K562 (cell line): ENCODE measurements around the gene DARS1. TPM values are rescaled to one million over a fixed set of nuclear protein-coding genes. Genes with fewer than 3 reads are reported as not detected.

Source experiments
- ATAC-seq: fragments of 200-7000 bp; cut with Tn5 transposase; 3 replicates; pipeline ENCODE4 v1.9.1; 2020; ENCODE audit warnings: moderate library complexity
- BruUV-seq: library from RNA; stranded (reverse); fragments of 400-500 nt; replicated peaks from 2 replicates; lab custom pipeline; 2021; lab: Mats Ljungman, UMichigan
- CTCF ChIA-PET: fragments of 300-600 bp; formaldehyde crosslinking; extraction: SDS; loops from one replicate; lab custom pipeline; 2021; ENCODE audit warnings: low intra/inter-chr PET ratio; lab: Yijun Ruan, JAX
- POLR2A ChIA-PET: fragments of 300-600, 350-650 bp; sonication (Branson Sonifier 250); formaldehyde crosslinking; extraction: SDS; loops from one replicate; lab custom pipeline; 2021; ENCODE audit warnings: antibody characterized with exemption, inconsistent platforms; lab: Yijun Ruan, JAX
- DNase-seq, 4 experiments: peaks; one replicate each; pipeline versions ENCODE4 v3.0.0 to v3.0.0-alpha.2; 2011 to 2018; ENCODE audit warnings: low spot score in 3 of 4, mixed read lengths in 3 of 4; ENCODE audit errors: extremely low read depth in 1 of 4
- FAIRE-seq: peaks from 2 replicates; lab custom pipeline; 2011; peaks lifted over from hg19 to GRCh38; lab: Jason Lieb, UNC
- H2AFZ ChIP-seq: 2 replicates; pipeline ENCODE4 v1.6.0; 2011; ENCODE audit warnings: low read depth, low read length, control low read depth, inconsistent platforms
- H3K27ac ChIP-seq: fragments of 200-600 bp; 3 replicates; pipeline ENCODE4 v1.8.0; 2011; ENCODE audit warnings: low read depth, mild to moderate bottlenecking, control low read depth, inconsistent platforms, low read length, moderate library complexity, mixed read lengths; ENCODE audit errors: extremely low read depth
- H3K27me3 ChIP-seq, 2 experiments: fragments of 300-600 bp in 1 of 2; 2 replicates in 1 of 2; 3 replicates in 1 of 2; pipeline versions ENCODE4 v1.6.0 to v1.8.0; 2011; ENCODE audit warnings: inconsistent platforms in 2 of 2, low read length in 2 of 2, mild to moderate bottlenecking in 1 of 2, mixed read lengths in 1 of 2, moderate library complexity in 1 of 2; ENCODE audit not compliant: control insufficient read depth in 2 of 2, insufficient read depth in 2 of 2
- H3K36me3 ChIP-seq: fragments of 300-600 bp; 3 replicates; pipeline ENCODE4 v1.8.0; 2011; ENCODE audit warnings: mild to moderate bottlenecking, low read length, inconsistent platforms; ENCODE audit not compliant: control insufficient read depth, insufficient read depth
- H3K4me1 ChIP-seq, 2 experiments: fragments of 200-600 bp in 1 of 2; replicated peaks in 1 of 2; 2 replicates in 1 of 2; 3 replicates in 1 of 2; pipeline versions ENCODE4 v1.5.1 to v1.8.0; 2011; ENCODE audit warnings: inconsistent platforms in 2 of 2, low read length in 2 of 2, mild to moderate bottlenecking in 1 of 2, mixed read lengths in 1 of 2, moderate library complexity in 1 of 2; ENCODE audit not compliant: control insufficient read depth in 2 of 2, insufficient read depth in 2 of 2
- H3K4me2 ChIP-seq: 2 replicates; pipeline ENCODE4 v1.6.1; 2011; ENCODE audit warnings: low read length, control low read depth, inconsistent platforms, mixed read lengths; ENCODE audit not compliant: insufficient read depth
- H3K4me3 ChIP-seq: fragments of 200-600 bp; sonication (generic), shearing (Covaris generic); 2 replicates; pipeline ENCODE4 v1.5.1; 2016; ENCODE audit warnings: control low read depth, inconsistent platforms
- H3K79me2 ChIP-seq: fragments of 200-600 bp; 3 replicates; pipeline ENCODE4 v1.8.0; 2011; ENCODE audit warnings: low read length, inconsistent platforms; ENCODE audit not compliant: control insufficient read depth, insufficient read depth
- H3K9ac ChIP-seq, 2 experiments: 2 replicates each; pipeline versions ENCODE4 v1.6.0 to v1.6.1; 2011; ENCODE audit warnings: low read depth in 2 of 2, low read length in 2 of 2, control low read depth in 1 of 2, inconsistent platforms in 1 of 2, mild to moderate bottlenecking in 1 of 2, mixed read lengths in 1 of 2; ENCODE audit not compliant: insufficient read depth in 1 of 2
- H3K9me1 ChIP-seq: one replicate; pipeline ENCODE4 v1.6.0; 2011; ENCODE audit warnings: inconsistent platforms, mild to moderate bottlenecking, low read length, moderate library complexity; ENCODE audit not compliant: control insufficient read depth, insufficient read depth
- H3K9me3 ChIP-seq: replicated peaks from 2 replicates; pipeline ENCODE4 v1.5.1; 2011; ENCODE audit warnings: low read depth, low read length, inconsistent platforms; ENCODE audit not compliant: control insufficient read depth, insufficient read depth
- H4K20me1 ChIP-seq: replicated peaks from 2 replicates; pipeline ENCODE4 v1.6.1; 2011; ENCODE audit warnings: low read length, inconsistent platforms, mixed read lengths; ENCODE audit not compliant: control insufficient read depth, insufficient read depth
- EP400 ChIP-seq: fragments of 450-650 bp; IDR thresholded peaks from 2 replicates; pipeline ENCODE4 v1.6.1; 2017; ENCODE audit warnings: antibody characterized with exemption, mild to moderate bottlenecking, moderate library complexity
- GABPA ChIP-seq: fragments of 200-800 bp; sonication (Bioruptor generic); conservative IDR thresholded peaks from 2 replicates; pipeline ENCODE4 v1.6.1; 2016; ENCODE audit warnings: low read depth, missing genetic modification characterization, missing compliant biosample characterization
- NR2C2 ChIP-seq, 2 experiments: fragments of 200-800 bp in 1 of 2; sonication (Bioruptor generic) in 1 of 2; sonication (generic) in 1 of 2; formaldehyde crosslinking in 1 of 2; IDR thresholded peaks; 2 replicates each; pipeline versions ENCODE4 v1.6.1 to v1.8.0; 2016 to 2022; ENCODE audit warnings: mild to moderate bottlenecking in 1 of 2, missing compliant biosample characterization in 1 of 2, missing genetic modification characterization in 1 of 2, missing genetic modification reagents in 1 of 2
- SPI1 ChIP-seq: IDR thresholded peaks from 2 replicates; pipeline ENCODE4 v1.6.1; 2011; ENCODE audit warnings: low read depth, low read length, control low read depth, borderline replicate concordance
- STAT5B ChIP-seq: fragments of 250-450 bp; sonication (Bioruptor Pico); IDR thresholded peaks from 2 replicates; pipeline ENCODE4 v1.8.0; 2021; ENCODE audit warnings: mild to moderate bottlenecking, inconsistent platforms
- ZNF384 ChIP-seq: IDR thresholded peaks from 2 replicates; pipeline ENCODE4 v1.6.1; 2012; ENCODE audit warnings: low read depth, low read length, improper control_type of control experiment
- WGBS: fragments of 100-300 bp; shearing (Covaris generic); methylation state at CpG from one replicate; pipeline ENCODE4 v1.1.6; 2016; ENCODE audit warnings: low coverage, mixed read lengths; ENCODE audit not compliant: insufficient coverage; ENCODE audit errors: missing lambda C conversion rate; 5-methylcytosine and 5-hydroxymethylcytosine counted together
- in situ Hi-C: fragments of 300-500 bp; cut with MboI; formaldehyde crosslinking; loops from 4 replicates; pipeline ENCODE4 v1.15.0; 2018; ENCODE audit warnings: inconsistent platforms, mixed read lengths
- intact Hi-C: fragments of 100-400 bp; cut with micrococcal nuclease; formaldehyde crosslinking; loops from 2 replicates; pipeline ENCODE4 v1.14.2; 2022
- polyA plus RNA-seq, 8 experiments: library from polyadenylated mRNA; depleted of rRNA in 4 of 8; stranded (reverse) in 5 of 8; unstranded in 3 of 8; fragments of >200 nt; fragmentation: Nextera tagmentation in 2 of 8; fragmentation: Illumina TruSeq in 1 of 8; extraction: Ambion mirVana in 2 of 8; extraction: Trizol in 1 of 8; gene quantifications; 2 replicates each; pipeline versions ENCODE4 v1.2.1 to v1.2.3, GENCODE V29; 2011 to 2014; ENCODE audit warnings: inconsistent platforms in 1 of 8, missing spikeins in 1 of 8
- total RNA-seq, 7 experiments: library from RNA; depleted of rRNA in 6 of 7; stranded (reverse); fragments of >200 nt in 6 of 7; fragmentation: Illumina TruSeq in 2 of 7; extraction: Trizol in 2 of 7; gene quantifications; 2 replicates each; pipeline versions ENCODE4 v1.2.1 to v1.2.3, GENCODE V29; 2011 to 2021; ENCODE audit warnings: low replicate concordance in 1 of 7

DARS1 gene
- total and polyA plus RNA-seq, 9 of the 15 experiments (the other 6 are each of a cell fraction or from before 2014, with no cell fraction given): 91.5 to 239 (median 98.0) TPM

DNA sequence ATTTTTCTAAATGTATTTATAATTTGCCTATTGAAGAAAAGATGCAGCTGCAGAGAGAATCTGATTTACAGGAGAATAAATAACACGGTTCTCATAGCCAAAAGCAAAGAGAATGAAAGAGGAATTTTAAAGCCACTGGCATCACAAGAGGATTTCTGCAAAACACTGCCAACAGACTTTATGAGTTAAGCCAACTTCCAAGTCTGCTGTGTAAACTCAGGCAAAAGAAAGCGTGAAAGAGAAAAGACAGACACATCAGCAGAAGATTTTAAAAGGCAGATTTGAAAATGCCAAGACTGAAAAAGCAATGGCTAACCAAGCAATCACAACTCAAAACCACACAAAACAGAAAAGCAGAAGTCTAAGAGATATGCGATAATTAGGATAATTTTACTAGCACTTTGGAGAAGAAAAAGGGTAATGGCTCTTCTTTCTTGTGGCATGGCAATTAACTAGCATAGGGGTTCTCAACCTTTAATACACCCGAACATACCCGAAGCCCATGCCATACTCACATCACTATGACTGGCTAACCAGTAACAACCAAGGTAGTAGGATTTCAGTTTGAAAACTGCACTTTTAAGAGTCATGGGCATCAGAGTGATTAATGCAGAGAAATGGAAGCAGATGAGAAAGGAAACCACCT is 4.9 kb downstream of the DARS1 start:
- peaks cover 0 to 6% of the 10 kb centered on the region in 2 experiments; a peak in 2 of 5 replicates for H3K4me1 ChIP-seq
- ChIA-PET POLR2A (no interaction called here), CTCF (no interaction called here)
- H2AFZ ChIP-seq: no peak overlapping the region
- DNase-seq: no peak
- H3K27me3 ChIP-seq: no peaks in the 10 kb centered on the region
- no peak for FAIRE-seq
- 92% methylated on average over 5 of the region's 5 CpGs for WGBS
- in situ Hi-C loops (no loop called here), intact Hi-C loops (no loop called here)
- BruUV-seq: no TSS peak
- no peak for ATAC-seq
- H3K79me2 ChIP-seq: peaks cover 71% of the 10 kb centered on the region
- H3K9ac ChIP-seq: no peak overlapping the region
- no peak overlapping the region for H3K4me2 ChIP-seq
- TF ChIP-seq NR2C2 (CRISPR knock-in tag; IDR thresholded peaks at IDR 0.05): no peak
- TF ChIP-seq NR2C2 (tag; IDR thresholded peaks at IDR 0.05): no peak
- peak; percentile 54; the same call in 1 of the 2 replicates for TF ChIP-seq SPI1
- no peak for TF ChIP-seq STAT5B (CRISPR knock-in tag)
- no peak for TF ChIP-seq EP400
- TF ChIP-seq GABPA (tag): no peak
- no peak for TF ChIP-seq ZNF384
- H3K9me1 ChIP-seq: no peaks in the 10 kb centered on the region
- no peak overlapping the region for H3K27ac ChIP-seq
- no peaks in the 10 kb centered on the region for H4K20me1 ChIP-seq
- no peak overlapping the region for H3K4me3 ChIP-seq
- no peaks in the 10 kb centered on the region for H3K9me3 ChIP-seq
- peaks cover 76% of the 10 kb centered on the region for H3K36me3 ChIP-seq
